HG03575 (cell line): ENCODE measurements around the gene HMGN5.
A peak's percentile ranks its signal among the peaks of the same experiment; 100 is the strongest.

ENCODE experiments used
- ATAC-seq: cut with Tn5 transposase; IDR thresholded peaks from one replicate; pipeline ENCODE4 v1.9.1; 2021; ENCODE audit not compliant: unreplicated experiment, insufficient number of reproducible peaks, low FRiP score; ENCODE audit errors: extremely low read depth

HMGN5 gene

GRCh38 chrX:81121513-81122363 lies 80.0 kb downstream of the HMGN5 start:
- peak; percentile 82 for ATAC-seq

GRCh38 chrX:81120936-81121371 lies 80.8 kb downstream of the HMGN5 start:
- ATAC-seq = peak; percentile 52

GRCh38 chrX:81120258-81120935 lies 81.3 kb downstream of the HMGN5 start:
- peak; percentile 4 for ATAC-seq

- no peak for ATAC-seq
Observed at GRCh38 chrX:81114757-81115156, 87.0 kb downstream of the HMGN5 start.

GRCh38 chrX:81110286-81110685 lies 91.4 kb downstream of the HMGN5 start:
- ATAC-seq = no peak

GRCh38 chrX:81082649-81083048 lies 119.1 kb downstream of the HMGN5 start:
- ATAC-seq = no peak
